Measurements from ENCODE around the gene SMYD3. TPM values are rescaled to one million over a fixed set of nuclear protein-coding genes. Genes with fewer than 3 reads are reported as not detected.
"Not testable (repeated sequence)": the region's sequence is repeated elsewhere in the genome, so short reads cannot be mapped to it uniquely, and the experiment has no call there.

The SMYD3 gene
- total RNA-seq, 1 experiment from 2014 or later, result 69.6 TPM

DNA sequence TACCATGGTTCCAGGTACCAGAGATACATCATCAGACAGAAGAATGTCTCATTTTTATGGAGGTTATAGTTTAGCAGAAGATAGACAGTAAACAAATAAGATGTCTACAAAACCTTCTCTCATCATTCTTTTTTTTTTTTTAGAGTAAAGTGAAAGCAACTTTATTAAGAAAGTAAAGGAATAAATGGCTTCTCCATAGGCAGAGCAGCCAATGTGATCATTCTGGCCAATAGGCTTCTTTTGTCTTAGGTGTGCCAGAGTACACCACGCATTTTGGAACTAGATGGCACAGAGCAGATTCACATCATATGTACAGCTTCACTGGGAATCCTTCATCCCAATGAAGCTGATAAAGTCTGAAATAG, 428.2 kb downstream of the SMYD3 start:
- in situ Hi-C loops (cut with HindIII; ENCODE audit: low sequenced_read_pairs), result no loop called here
- DNase-seq (ENCODE audit: low spot score), result no peak

DNA sequence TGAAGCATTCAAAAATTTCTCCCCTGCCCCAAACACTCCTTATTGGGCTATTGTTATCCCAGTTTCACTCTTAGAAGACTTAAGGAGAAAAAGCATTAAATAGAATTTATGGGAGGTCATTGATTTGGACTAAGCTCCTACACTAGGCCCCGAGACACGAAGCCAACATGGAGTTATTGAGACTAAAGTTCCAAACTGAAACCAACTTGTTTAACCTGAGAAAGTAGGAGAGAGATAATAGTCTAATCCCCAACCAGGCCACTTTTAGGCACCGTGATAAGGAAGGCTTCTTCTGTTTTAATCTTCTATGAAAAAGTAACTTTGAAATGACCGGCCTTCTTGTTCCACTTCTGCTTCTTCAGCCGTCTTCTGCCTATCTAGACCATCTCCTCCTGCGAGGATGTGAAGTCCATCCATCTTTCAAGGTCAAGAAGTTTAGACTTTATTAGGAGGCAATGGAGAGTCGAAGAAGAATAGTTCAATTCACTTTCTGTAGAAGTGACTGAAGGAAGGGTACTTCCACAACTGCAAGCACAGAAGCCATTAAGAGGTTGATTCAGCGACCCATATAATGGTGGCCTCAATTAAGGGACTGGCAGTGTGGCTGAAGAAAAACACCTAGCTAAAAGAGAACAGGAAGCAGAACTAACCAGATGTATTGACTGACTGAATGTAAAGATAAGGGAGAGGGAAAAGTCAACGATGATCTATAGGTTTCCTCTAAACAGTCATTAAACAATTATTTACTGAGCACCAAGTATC, 428.8 kb downstream of the SMYD3 start:
- DNase-seq (ENCODE audit: low spot score), result no peak
- in situ Hi-C loops (cut with HindIII; ENCODE audit: low sequenced_read_pairs), result no loop called here

DNA sequence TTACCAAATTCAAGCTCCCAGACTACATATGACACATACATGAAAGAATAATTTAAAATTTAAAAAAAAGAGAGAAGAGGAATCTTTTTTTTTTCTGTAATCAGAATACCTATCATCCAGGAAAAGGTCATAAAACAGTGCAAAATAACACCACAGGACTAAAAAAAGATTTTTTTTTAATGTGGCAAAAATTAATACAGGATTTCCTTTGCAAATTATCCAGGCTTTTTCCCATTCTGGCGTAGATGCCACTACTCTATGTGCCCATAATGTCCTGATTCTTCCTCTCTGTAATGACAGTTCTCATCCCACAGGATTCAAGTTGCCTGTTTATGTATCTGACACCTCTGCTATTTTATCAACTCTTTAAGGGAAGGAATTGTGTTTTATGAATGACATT, 429.6 kb downstream of the SMYD3 start:
- in situ Hi-C loops (cut with HindIII; ENCODE audit: low sequenced_read_pairs), result no loop called here
- DNase-seq (ENCODE audit: low spot score), result no peak

DNA sequence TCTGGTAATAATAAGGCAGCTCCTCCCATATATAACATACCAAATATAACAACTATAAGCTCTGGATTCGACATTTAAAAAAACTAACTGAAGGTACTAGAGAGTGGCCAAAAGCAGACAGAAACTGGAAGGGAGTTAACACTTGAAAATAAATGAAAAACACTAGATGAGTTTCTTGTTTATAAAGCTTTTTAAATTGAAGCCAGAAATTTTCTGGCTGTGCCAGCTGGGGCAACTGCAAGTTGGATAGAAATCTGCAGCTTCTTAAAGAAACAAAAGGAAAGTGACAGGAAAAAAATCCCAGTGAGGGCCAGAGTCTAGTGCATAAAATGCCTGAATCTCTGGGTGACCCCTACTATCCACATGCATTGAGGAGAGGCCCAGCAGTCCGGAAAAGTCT, 432.7 kb downstream of the SMYD3 start:
- DNase-seq (ENCODE audit: low spot score), result no peak
- in situ Hi-C loops (cut with HindIII; ENCODE audit: low sequenced_read_pairs), result no loop called here

DNA sequence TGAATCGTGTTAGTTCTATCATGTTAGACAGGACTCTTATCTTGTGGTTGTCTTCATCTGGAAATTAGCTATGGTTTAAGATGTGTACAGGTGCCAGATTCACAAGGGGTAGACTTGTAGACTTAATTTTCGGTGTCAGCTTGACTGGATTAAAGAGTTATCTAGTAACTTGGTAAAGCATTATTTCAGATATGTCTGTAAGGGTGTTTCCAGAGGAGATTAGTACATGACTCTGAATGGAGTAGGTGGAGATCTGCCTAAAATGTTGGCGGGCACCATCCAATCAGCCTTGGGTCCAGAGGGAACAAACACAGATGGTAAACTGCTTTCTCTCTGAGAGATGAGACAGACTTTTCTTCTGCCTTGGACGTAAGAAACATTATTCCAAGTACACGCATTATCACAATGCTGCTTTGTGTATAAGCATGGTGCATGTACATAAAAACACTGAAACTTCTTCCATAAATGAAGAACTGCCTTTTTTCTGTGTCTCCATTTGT, 434.6 kb downstream of the SMYD3 start:
- peak; percentile 84 for DNase-seq (ENCODE audit: low spot score)
- in situ Hi-C loops (cut with HindIII; ENCODE audit: low sequenced_read_pairs), result no loop called here

DNA sequence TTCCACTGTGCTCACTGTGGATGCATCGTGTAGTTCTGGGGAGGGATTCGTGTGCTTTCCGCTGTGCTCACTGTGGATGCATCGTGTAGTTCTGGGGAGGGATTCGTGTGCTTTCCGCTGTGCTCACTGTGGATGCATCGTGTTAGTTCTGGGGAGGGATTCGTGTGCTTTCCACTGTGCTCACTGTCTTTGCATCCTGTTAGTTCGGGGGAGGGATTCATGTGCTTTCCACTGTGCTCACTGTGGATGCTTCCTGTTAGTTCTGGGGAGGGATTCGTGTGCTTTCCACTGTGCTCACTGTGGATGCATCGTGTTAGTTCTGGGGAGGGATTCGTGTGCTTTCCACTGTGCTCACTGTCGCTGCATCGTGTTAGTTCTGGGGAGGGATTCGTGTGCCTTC, 435.1 kb downstream of the SMYD3 start:
- DNase-seq (ENCODE audit: low spot score); in situ Hi-C loops (cut with HindIII; ENCODE audit: low sequenced_read_pairs): not testable (repeated sequence)

DNA sequence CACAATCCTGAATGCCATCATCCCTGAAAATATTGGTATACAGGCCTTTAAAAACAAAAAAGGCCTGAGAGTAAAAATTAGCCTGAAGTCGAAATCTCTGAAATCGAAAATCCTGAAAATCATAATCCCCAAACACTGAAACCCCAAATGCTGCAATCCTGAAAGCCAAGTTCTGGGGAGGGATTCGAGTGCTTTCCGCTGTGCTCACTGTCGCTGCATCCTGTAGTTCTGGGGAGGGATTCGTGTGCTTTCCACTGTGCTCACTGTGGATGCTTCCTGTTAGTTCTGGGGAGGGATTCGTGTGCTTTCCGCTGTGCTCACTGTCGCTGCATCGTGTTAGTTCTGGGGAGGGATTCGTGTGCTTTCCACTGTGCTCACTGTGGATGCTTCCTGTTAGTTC, 435.5 kb downstream of the SMYD3 start:
- DNase-seq (ENCODE audit: low spot score), result peak; percentile 66
- in situ Hi-C loops (cut with HindIII; ENCODE audit: low sequenced_read_pairs), result not testable (repeated sequence)

DNA sequence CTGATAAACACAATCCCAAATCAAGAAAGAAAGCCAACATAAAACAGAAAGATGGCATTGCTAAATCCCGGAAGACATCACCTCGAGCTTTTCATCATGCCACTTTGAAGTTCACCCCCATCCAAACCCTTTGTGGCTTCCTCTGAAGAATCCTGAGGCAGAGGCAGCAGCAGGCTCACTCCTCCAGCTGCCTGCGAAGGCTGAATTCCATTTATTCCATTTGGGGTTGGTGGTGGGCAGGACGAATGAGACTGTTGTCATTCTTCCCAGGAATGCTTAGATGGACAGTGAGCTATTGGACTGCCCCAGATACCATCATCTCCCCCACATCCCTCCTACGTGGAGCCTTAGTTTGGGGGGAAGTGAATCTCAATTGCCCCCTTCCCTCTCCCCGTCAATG, 437.5 kb downstream of the SMYD3 start:
- DNase-seq (ENCODE audit: low spot score), result no peak
- in situ Hi-C loops (cut with HindIII; ENCODE audit: low sequenced_read_pairs), result no loop called here

DNA sequence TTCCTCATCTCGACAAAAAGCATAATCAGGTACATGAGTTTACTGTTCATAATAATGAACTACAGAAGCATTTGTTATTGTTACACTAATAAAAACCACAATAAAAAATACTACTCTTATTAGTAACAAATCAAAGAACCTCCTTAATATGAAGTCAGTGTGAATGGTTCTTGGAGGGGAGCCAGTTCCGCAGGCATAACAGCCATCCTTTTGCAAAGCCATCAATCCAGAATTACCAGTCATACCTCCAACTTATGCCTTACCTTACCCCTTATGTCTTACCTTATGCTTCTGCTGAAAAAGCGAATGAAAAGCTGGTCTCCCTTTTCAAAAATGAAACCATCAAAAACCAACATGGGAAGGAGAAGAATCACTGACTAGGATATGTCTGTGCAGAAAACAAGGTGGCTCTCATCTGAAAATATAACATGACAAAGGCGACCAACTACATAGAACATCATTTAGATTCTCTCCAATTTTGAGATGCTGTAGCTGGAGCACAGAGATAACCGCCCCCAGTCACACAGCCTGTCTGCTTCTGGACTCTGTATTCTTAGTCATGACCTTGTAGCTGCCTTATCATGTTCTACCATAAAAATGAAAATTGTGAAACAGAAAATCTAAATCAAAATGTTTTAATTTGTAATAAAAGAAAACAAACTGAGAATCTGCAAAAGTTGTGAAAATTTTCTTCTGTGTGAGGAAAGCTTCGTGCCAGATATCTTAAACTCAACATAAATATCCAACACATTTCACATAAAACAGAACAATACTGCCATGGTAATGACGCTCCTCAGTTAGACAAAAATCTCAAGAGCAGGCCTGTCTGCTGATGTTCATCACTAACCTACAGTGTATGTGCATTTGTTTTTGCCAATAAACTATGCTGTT, 438.2 kb downstream of the SMYD3 start:
- no peak for DNase-seq (ENCODE audit: low spot score)
- in situ Hi-C loops (cut with HindIII; ENCODE audit: low sequenced_read_pairs), result no loop called here

DNA sequence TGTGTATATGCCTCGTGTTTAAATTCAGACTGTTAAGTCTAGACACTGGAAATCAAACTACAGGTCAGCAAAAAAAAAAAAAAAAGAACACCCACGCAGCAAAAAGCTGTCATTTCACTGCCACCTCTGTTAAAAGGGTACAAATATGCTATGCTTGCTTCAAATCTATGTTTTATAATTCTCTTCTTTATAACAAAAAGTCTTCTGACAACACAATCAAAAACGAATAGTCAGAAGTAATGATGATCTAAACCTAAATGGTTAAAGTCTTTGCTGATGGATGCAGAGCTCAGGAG, 438.9 kb downstream of the SMYD3 start:
- in situ Hi-C loops (cut with HindIII; ENCODE audit: low sequenced_read_pairs), result no loop called here
- no peak for DNase-seq (ENCODE audit: low spot score)

DNA sequence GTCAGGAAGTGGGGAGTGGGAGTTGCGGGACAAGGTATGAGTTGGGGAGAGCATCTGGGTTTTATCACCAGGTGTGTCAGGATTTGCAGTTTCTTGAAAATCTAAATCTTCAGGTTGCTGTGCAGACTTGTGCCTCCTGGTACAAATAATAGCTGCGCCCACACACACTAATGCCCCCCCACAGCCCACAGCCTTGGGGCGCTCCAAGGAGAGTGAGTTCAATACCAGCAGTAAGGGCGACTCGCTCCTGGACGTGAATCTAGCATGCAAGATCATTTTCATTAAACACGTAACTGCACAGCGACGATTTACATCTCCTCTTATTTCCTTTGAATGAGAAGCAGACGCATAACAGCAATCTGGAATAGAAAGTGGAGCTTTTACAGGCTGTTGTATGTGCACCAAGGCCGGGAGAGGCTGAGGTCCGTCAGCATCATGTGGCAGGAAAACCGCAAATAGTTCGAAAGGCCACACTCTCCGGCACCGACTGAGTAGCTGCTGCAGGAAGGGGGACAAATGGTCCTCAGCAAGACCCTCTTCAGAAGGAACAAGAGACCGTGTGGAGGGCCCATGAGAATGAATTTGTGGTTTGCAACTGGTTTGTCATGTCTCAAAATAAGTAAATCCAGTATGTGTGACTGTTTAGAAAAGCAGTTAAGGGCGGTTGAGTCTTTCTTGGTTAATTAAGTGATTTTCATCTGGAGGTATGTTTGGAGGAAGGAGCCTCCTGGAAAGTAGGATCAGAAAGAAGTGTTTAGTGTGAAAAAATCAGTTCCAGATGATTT, 439.5 kb downstream of the SMYD3 start:
- in situ Hi-C loops (cut with HindIII; ENCODE audit: low sequenced_read_pairs), result no loop called here
- DNase-seq (ENCODE audit: low spot score), result no peak

DNA sequence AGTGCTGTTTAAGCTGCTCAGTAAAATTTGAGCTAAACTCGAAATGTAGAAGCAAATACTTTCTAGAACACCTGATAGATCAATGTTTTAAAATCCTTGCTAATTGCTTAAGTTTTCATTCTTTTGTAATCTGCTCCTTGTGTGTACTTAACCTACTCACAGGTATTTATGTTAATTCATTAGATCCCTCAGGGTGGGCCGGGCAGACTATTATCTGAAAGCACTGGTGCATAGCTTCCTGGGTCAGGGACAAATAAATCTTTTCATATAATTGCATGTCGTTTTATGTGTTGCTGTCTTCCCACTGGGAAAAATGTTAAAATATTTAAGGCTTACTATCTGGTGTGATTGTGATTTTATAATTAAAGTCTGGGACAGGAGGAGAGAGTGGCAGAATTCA, 440.5 kb downstream of the SMYD3 start:
- in situ Hi-C loops (cut with HindIII; ENCODE audit: low sequenced_read_pairs), result no loop called here

DNA sequence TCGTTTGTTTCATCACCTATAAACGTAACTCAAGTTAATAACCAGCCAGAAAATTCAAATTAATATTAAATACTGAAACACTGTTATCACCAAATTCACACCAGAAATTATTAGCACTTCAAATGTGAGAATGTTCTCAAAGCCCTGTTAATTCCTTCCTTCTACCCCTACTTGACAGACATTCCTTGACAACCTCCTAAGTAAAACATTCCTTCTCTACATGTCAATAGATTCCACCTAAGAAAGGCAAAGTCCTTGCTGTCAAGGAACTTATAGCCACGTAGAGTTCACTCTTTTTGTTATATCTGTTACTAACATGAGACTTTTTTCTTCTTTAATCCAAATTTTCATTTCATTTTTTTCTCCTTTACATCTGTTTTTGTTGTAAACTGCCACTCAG, 441.5 kb downstream of the SMYD3 start:
- no peak for DNase-seq (ENCODE audit: low spot score)
- in situ Hi-C loops (cut with HindIII; ENCODE audit: low sequenced_read_pairs), result no loop called here

More for the DNA sequence above, 440.5 kb downstream of the SMYD3 start:
- no peak for DNase-seq (ENCODE audit: low spot score)

DNA sequence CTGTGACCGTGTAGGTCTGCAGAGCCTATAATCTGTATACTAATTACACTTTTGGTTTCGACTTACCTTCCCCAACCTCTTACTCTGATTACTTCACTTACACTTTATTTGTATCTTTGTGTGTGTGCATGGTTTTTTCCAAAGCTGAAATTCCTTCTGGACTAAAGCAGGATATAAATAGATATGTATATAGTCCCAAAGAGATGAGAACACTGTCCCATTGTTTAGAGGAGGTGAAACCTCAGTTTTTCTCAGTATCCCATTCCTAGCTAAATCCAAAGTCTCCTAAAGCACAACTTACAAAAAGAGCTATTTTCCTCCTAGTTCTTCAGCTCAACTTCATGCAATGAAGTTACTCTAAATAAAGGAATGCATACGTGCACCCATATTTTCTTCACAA, 442.2 kb downstream of the SMYD3 start:
- DNase-seq (ENCODE audit: low spot score), result no peak
- in situ Hi-C loops (cut with HindIII; ENCODE audit: low sequenced_read_pairs), result no loop called here

DNA sequence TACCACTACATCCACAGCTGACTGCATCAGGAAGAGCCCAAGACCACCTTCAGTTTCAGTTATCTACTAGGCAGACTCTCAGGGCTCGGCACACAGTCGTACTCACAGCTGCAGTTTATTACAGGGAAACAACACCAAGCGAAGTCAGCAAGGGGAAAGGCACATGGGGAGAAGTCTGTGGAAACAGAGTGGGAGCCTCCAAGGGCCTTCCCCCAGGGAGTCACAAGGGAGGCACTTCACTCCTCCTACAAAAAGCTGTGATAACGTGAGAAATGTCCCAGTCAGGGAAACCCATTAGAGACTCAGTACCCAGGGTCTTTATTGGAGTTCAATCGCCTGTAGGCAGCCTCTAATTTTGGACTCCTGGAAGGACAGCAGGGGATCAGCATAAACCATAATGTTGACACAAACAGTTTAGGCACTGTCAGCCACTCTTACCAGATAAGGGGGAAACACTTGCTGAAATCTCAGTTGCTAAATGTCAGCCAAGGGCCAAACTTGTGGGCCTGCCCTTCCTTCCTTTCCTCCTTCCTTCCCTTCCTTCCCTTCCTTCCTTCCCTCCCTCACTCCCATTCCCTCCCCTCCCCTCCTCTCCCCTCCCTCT, 444.0 kb downstream of the SMYD3 start:
- DNase-seq (ENCODE audit: low spot score), result no peak
- in situ Hi-C loops (cut with HindIII; ENCODE audit: low sequenced_read_pairs), result no loop called here

DNA sequence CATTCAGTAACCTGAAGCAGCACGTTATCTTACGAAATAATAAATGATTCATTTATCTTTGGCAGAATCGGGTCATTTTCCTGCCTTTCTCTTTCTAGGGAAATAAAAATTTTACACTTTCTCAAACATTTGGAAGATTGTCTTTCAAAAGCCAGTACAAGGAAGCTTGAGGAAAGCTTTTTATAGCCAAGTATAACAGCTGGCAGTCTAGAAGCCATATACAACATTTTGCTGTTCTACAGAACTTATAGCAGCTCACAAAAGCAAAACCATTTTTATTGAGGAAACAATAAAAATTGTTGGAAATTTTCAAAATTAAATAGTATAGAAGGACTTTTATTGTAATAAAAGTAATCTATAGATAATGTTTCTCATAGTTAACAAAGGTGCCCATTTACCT, 448.6 kb downstream of the SMYD3 start:
- in situ Hi-C loops (cut with HindIII; ENCODE audit: low sequenced_read_pairs), result no loop called here
- no peak for DNase-seq (ENCODE audit: low spot score)

DNA sequence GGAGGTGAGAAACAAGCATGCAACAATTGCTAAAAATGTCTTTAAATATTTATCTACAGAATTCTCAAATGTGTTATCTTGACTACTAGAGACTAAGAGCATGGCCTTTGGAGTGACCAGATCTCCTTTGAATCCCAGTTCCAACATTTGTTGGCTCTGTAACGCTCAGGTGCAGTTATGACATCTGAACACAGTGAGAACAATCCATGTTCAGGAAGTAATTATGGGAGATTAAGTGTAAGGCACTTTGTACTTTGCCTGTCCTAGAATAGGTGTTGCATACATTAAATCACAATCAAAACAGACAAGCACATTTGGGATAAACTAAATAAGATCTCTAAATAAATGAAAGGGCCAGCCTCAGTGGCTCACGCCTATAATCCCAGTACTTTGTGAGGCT, 454.5 kb downstream of the SMYD3 start:
- no peak for DNase-seq (ENCODE audit: low spot score)
- in situ Hi-C loops (cut with HindIII; ENCODE audit: low sequenced_read_pairs), result no loop called here

DNA sequence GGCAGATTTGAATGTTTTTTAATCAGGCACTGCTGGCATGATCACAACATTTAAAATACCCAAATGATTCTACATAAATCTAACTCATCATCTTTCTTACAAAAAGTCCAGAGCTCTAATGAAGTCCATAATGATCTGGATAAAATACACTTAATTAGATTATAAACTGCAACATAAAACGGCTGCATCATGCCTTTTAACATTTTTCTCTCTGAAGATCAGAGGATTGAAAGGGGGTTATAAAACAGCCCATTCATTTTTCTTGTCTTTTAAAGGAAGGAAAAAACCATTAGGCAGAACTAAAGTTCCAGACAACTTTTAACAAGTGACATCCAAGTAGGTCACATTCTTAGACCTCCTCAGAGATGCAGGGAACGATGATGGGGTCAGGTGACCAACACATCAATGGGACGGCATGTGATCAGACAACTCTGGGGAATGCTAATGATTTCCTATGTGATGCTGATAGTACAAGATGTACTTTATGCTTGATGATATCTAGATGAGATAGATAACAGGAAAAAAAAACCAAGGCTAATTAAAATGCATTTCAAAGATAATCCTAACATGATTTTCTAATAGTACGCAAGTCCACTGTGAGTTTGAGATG, 455.1 kb downstream of the SMYD3 start:
- DNase-seq (ENCODE audit: low spot score), result no peak
- in situ Hi-C loops (cut with HindIII; ENCODE audit: low sequenced_read_pairs), result no loop called here

DNA sequence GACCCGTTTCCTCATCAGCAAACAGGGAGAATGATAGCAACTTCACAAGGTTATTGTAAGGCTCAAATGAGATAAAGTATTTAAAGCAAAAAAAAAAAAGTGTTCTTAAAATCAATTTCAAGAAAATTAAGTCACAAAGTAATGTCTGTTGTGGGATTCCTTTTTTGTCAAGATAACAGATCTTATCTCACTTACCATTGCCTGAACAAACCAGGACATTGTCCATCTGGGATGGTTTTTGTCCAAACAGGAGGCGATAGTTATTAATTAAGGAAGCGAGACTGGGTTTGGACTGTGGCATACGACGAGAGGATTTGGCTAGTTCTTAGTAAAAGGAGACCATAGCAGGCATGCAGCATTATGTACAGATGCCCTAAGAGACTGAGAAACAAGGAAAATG, 458.4 kb downstream of the SMYD3 start:
- in situ Hi-C loops (cut with HindIII; ENCODE audit: low sequenced_read_pairs), result no loop called here
- no peak for DNase-seq (ENCODE audit: low spot score)
